Activated naive CD8-positive, alpha-beta T cell treated with anti-CD3 and anti-CD28 coated beads, Interleukin-2, amount 50 U/mL, for 24 hours (primary cell): Measurements from ENCODE around the gene RHD.
A peak's percentile ranks its signal among the peaks of the same experiment; 100 is the strongest.
"Not testable (repeated sequence)": the region's sequence is repeated elsewhere in the genome, so short reads cannot be mapped to it uniquely, and the experiment has no call there.

Experiments
- ATAC-seq: fragments of 150-1000 bp; cut with Tn5 transposase; one replicate; pipeline ENCODE4 v1.10.0; 2021
- DNase-seq: peaks from one replicate; pipeline ENCODE4 v3.0.0; 2021
- H3K27ac Mint-ChIP-seq: one replicate; pipeline ENCODE4 v1.8.0; 2021; ENCODE audit warnings: mild to moderate bottlenecking, mixed read lengths
- H3K27me3 Mint-ChIP-seq: one replicate; pipeline ENCODE4 v1.8.0; 2021; ENCODE audit warnings: mixed read lengths
- H3K36me3 Mint-ChIP-seq: one replicate; pipeline ENCODE4 v1.8.0; 2021; ENCODE audit warnings: low read depth, mixed read lengths
- H3K4me1 Mint-ChIP-seq: one replicate; pipeline ENCODE4 v1.8.0; 2021; ENCODE audit warnings: mixed read lengths
- H3K4me3 Mint-ChIP-seq: one replicate; pipeline ENCODE4 v1.8.0; 2021; ENCODE audit warnings: mild to moderate bottlenecking, moderate library complexity, mixed read lengths
- H3K9me3 Mint-ChIP-seq: one replicate; pipeline ENCODE4 v1.8.0; 2021; ENCODE audit warnings: mixed read lengths

The RHD gene

GRCh38 chr1:25309486-25309885 is 37.2 kb downstream of the RHD start:
- H3K27ac Mint-ChIP-seq, DNase-seq, H3K36me3 Mint-ChIP-seq, ATAC-seq, H3K9me3 Mint-ChIP-seq, H3K4me3 Mint-ChIP-seq, H3K27me3 Mint-ChIP-seq, H3K4me1 Mint-ChIP-seq: not testable (repeated sequence)

- DNase-seq, H3K4me1 Mint-ChIP-seq, H3K27ac Mint-ChIP-seq, H3K4me3 Mint-ChIP-seq, H3K9me3 Mint-ChIP-seq, H3K27me3 Mint-ChIP-seq, H3K36me3 Mint-ChIP-seq, ATAC-seq: not testable (repeated sequence)
Observed at GRCh38 chr1:25312806-25313470, 40.6 kb downstream of the RHD start.

- not testable (repeated sequence) for H3K4me1 Mint-ChIP-seq, H3K9me3 Mint-ChIP-seq, H3K4me3 Mint-ChIP-seq
Observed at GRCh38 chr1:25320314-25320938, 48.1 kb downstream of the RHD start.

DNA sequence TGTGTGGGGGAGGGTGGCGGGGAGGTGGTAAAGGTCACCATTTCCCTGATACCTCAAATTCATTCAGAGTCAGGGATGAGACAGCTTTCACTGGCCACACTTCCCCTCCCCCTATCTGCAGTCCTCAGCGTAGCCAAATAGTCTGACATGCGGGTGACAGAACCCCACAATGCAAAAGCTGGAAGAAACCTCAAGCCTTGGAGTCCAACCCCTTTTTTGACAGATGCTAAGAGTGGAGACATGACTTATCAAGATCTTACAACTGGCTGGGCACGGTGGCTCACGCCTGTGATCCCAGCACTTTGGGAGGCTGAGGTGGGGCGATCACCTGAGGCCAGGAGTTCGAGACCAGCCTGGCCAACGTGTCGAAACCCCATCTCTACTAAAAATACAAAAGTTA is 49.8 kb downstream of the RHD start:
- H3K4me3 Mint-ChIP-seq, H3K4me1 Mint-ChIP-seq, DNase-seq, H3K27me3 Mint-ChIP-seq, ATAC-seq, H3K27ac Mint-ChIP-seq, H3K36me3 Mint-ChIP-seq, H3K9me3 Mint-ChIP-seq: not testable (repeated sequence)

More at GRCh38 chr1:25320314-25320938, 48.1 kb downstream of the RHD start:
- not testable (repeated sequence) for DNase-seq, H3K27ac Mint-ChIP-seq, H3K27me3 Mint-ChIP-seq, ATAC-seq, H3K36me3 Mint-ChIP-seq

- not testable (repeated sequence) for H3K27ac Mint-ChIP-seq, H3K9me3 Mint-ChIP-seq, DNase-seq, H3K4me3 Mint-ChIP-seq, H3K36me3 Mint-ChIP-seq, H3K27me3 Mint-ChIP-seq, ATAC-seq, H3K4me1 Mint-ChIP-seq
Observed at GRCh38 chr1:25324407-25324806, 52.1 kb downstream of the RHD start.

GRCh38 chr1:25327864-25328790 is 55.8 kb downstream of the RHD start:
- not testable (repeated sequence) for H3K27me3 Mint-ChIP-seq, H3K27ac Mint-ChIP-seq, H3K9me3 Mint-ChIP-seq, DNase-seq, H3K36me3 Mint-ChIP-seq, H3K4me3 Mint-ChIP-seq
- ATAC-seq, result peak; percentile 59
- peaks cover 12% of the 10 kb centered on the region for H3K4me1 Mint-ChIP-seq

DNA sequence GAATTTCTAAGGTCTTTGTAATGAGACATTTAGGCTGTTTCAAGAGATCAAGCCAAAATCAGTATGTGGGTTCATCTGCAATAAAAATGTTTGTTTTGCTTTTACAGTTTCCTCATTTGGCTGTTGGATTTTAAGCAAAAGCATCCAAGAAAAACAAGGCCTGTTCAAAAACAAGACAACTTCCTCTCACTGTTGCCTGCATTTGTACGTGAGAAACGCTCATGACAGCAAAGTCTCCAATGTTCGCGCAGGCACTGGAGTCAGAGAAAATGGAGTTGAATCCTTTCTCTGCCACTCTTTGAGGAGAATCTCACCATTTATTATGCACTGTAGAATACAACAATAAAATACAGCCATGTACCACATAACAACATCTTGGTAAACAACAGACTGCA is 56.5 kb downstream of the RHD start:
- DNase-seq, H3K27me3 Mint-ChIP-seq, H3K4me3 Mint-ChIP-seq, H3K9me3 Mint-ChIP-seq, H3K27ac Mint-ChIP-seq, ATAC-seq, H3K36me3 Mint-ChIP-seq: not testable (repeated sequence)
- H3K4me1 Mint-ChIP-seq, result peaks cover 14% of the 10 kb centered on the region

DNA sequence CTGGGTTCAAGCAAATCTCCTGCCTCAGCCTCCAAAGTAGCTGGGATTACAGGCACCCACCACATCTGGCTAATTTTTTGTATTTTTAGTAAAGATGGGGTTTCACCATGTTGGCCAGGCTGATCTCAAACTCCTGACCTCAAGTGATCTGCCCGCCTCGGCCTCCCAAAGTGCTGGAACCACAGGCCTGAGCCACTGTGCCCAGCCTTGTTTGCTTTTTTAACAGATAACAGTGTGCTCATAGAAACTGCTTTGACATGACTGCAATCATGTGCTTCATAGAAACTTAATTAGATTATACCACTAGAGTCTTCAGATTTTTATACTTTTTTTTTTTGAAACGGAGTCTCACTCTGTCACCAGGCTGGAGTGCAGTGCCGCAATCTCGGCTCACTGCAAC is 57.0 kb downstream of the RHD start:
- not testable (repeated sequence) for H3K9me3 Mint-ChIP-seq, H3K27me3 Mint-ChIP-seq, H3K27ac Mint-ChIP-seq, DNase-seq, H3K36me3 Mint-ChIP-seq, ATAC-seq, H3K4me3 Mint-ChIP-seq
- H3K4me1 Mint-ChIP-seq, result peaks cover 14% of the 10 kb centered on the region

- not testable (repeated sequence) for DNase-seq, H3K27ac Mint-ChIP-seq
- ATAC-seq, result peak; percentile 81
Observed at GRCh38 chr1:25329950-25330349, 57.6 kb downstream of the RHD start.

GRCh38 chr1:25336922-25337354 is 64.6 kb downstream of the RHD start:
- DNase-seq (peak; percentile 38), ATAC-seq (peak; percentile 4)
- not testable (repeated sequence) for H3K27me3 Mint-ChIP-seq, H3K9me3 Mint-ChIP-seq, H3K36me3 Mint-ChIP-seq
- peak overlapping the region; percentile 93 for H3K4me3 Mint-ChIP-seq
- H3K4me1 Mint-ChIP-seq, result peaks cover 31% of the 10 kb centered on the region
- H3K27ac Mint-ChIP-seq, result peak overlapping the region; percentile 77

More at GRCh38 chr1:25329950-25330349, 57.6 kb downstream of the RHD start:
- H3K36me3 Mint-ChIP-seq, H3K4me3 Mint-ChIP-seq, H3K9me3 Mint-ChIP-seq, H3K27me3 Mint-ChIP-seq: not testable (repeated sequence)
- H3K4me1 Mint-ChIP-seq, result peaks cover 14% of the 10 kb centered on the region

- Mint-ChIP-seq H3K4me1 (peaks cover 32% of the 10 kb centered on the region), H3K27ac (peak overlapping the region; percentile 87), H3K4me3 (peak overlapping the region; percentile 88)
- ATAC-seq (peak; percentile 74), DNase-seq (peak; percentile 30)
- not testable (repeated sequence) for H3K36me3 Mint-ChIP-seq, H3K27me3 Mint-ChIP-seq, H3K9me3 Mint-ChIP-seq
Observed at GRCh38 chr1:25337483-25338187, 65.3 kb downstream of the RHD start.

- peak within 1 kb of the TSS; percentile 93 for H3K4me3 Mint-ChIP-seq
- H3K4me1 Mint-ChIP-seq, result peaks cover 32% of the 10 kb centered on the region
- no peaks in the 10 kb centered on the region for H3K27me3 Mint-ChIP-seq
- ATAC-seq (peak; percentile 81), DNase-seq (peak; percentile 90)
- H3K27ac Mint-ChIP-seq, result peak within 1 kb of the TSS; percentile 87
- H3K9me3 Mint-ChIP-seq, result no peaks in the 10 kb centered on the region
- H3K36me3 Mint-ChIP-seq, result peaks cover 3% of the 10 kb centered on the region
Observed at GRCh38 chr1:25338188-25338981, 66.1 kb downstream of the RHD start, which contains the start of gene TMEM50A. TMEM50A (plus strand) TSS chr1:25338334; CDS start chr1:25340487, 2,153 bp downstream.

DNA sequence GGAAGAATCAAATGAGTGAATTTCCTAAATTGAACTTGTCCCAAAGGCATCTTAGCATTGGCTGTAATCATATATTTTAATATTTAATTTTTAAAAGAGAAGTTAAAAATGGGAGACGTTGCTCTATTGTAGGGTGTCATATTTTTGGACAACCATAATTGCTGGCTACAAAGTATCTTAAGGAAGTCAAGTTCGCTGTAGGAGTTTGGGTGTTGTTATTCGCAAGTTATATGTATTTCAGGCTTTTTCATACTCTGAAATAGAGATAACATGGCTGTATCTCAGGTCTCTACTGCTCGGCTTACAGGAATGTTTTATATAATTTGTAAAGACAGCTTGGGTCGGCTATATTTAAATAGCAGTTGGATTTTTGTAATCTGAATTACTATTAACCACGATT is 66.7 kb downstream of the RHD start:
- Mint-ChIP-seq H3K27me3 (no peaks in the 10 kb centered on the region), H3K27ac (peak overlapping the region; percentile 87), H3K36me3 (peaks cover 8% of the 10 kb centered on the region), H3K9me3 (no peaks in the 10 kb centered on the region), H3K4me3 (peak overlapping the region; percentile 88), H3K4me1 (peaks cover 31% of the 10 kb centered on the region)
- DNase-seq (no peak), ATAC-seq (no peak)
